GM13976 (cell line): ENCODE measurements around the gene ANKRD13D.

ENCODE experiments used
- DNase-seq: peaks from one replicate; pipeline ENCODE4 v3.0.0; 2012; ENCODE audit warnings: low spot score
- in situ Hi-C: fragments of 300-500 bp; cut with MboI; formaldehyde crosslinking; loops from one replicate; pipeline ENCODE4 v1.12.0; 2022; ENCODE audit warnings: low sequenced_read_pairs, mixed read lengths, inconsistent platforms; ENCODE audit not compliant: unreplicated experiment
- TF ChIP-seq, protein P1 (sequence below): IDR thresholded peaks from 2 replicates; pipeline ENCODE4 v1.5.1; 2012; ENCODE audit warnings: borderline replicate concordance, mild to moderate bottlenecking; ENCODE audit not compliant: insufficient read depth; ENCODE audit errors: extremely low read depth, missing control alignments, control extremely low read depth

Gene ANKRD13D

GRCh38 chr11:67282155-67282875, 6.8 kb upstream of the ANKRD13D start:
- in situ Hi-C loops, result no loop called here
- no peak for DNase-seq
- TF ChIP-seq, protein P1, sequence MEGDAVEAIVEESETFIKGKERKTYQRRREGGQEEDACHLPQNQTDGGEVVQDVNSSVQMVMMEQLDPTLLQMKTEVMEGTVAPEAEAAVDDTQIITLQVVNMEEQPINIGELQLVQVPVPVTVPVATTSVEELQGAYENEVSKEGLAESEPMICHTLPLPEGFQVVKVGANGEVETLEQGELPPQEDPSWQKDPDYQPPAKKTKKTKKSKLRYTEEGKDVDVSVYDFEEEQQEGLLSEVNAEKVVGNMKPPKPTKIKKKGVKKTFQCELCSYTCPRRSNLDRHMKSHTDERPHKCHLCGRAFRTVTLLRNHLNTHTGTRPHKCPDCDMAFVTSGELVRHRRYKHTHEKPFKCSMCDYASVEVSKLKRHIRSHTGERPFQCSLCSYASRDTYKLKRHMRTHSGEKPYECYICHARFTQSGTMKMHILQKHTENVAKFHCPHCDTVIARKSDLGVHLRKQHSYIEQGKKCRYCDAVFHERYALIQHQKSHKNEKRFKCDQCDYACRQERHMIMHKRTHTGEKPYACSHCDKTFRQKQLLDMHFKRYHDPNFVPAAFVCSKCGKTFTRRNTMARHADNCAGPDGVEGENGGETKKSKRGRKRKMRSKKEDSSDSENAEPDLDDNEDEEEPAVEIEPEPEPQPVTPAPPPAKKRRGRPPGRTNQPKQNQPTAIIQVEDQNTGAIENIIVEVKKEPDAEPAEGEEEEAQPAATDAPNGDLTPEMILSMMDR, result no peak

- in situ Hi-C loops, result no loop called here
- DNase-seq, result no peak
- TF ChIP-seq, protein P1, result no peak
Observed at GRCh38 chr11:67282876-67283371, 6.2 kb upstream of the ANKRD13D start.

- TF ChIP-seq, protein P1, result no peak
- in situ Hi-C loops, result no loop called here
- DNase-seq, result no peak
Observed at GRCh38 chr11:67283481-67283963, 5.6 kb upstream of the ANKRD13D start.

- in situ Hi-C loops, result no loop called here
- TF ChIP-seq, protein P1, result no peak
Observed at GRCh38 chr11:67284811-67285540, 4.1 kb upstream of the ANKRD13D start.

GRCh38 chr11:67285541-67286498, 3.3 kb upstream of the ANKRD13D start:
- no peak for DNase-seq
- in situ Hi-C loops, result no loop called here
- TF ChIP-seq, protein P1, result no peak

More at GRCh38 chr11:67284811-67285540, 4.1 kb upstream of the ANKRD13D start:
- no peak for DNase-seq

DNA sequence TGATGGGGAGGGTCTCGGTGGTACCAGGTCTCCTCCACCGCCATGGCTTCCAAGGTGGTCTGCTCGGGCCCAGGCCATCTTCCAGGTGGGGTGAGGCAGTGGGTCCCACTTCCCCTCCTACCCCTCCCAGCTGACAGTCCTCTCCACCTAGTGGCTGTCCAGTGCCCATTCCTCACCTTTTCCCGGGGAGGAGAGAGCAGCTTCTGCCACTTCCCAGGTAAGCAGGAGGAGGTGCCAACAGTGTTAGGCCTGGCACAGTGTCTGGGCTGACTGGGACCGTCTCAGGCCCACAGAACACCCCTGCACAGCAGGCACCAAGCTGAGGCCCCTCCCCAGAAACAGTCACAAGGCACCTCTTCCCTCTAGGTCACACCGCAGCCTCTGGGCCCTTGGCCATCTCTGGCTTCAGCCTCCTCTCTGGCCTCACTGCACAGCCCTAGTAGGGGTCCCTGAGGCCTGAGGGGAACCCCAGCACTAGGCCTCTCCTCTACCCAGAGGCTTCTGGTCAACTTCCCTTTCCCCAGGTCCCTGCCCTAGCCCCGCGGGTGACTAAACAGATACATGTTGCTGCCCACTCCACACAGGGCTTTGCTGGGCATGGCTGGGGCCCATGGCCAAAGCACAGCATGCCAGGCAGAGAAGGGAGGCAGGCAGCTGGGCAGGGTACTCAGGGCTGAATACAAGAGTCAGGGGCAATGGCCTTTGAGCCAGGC, 2.3 kb upstream of the ANKRD13D start:
- in situ Hi-C loops, result no loop called here
- TF ChIP-seq, protein P1, result no peak
- no peak for DNase-seq
